ENCODE results near the gene EHD4.

- TF ChIP-seq, protein P1, sequence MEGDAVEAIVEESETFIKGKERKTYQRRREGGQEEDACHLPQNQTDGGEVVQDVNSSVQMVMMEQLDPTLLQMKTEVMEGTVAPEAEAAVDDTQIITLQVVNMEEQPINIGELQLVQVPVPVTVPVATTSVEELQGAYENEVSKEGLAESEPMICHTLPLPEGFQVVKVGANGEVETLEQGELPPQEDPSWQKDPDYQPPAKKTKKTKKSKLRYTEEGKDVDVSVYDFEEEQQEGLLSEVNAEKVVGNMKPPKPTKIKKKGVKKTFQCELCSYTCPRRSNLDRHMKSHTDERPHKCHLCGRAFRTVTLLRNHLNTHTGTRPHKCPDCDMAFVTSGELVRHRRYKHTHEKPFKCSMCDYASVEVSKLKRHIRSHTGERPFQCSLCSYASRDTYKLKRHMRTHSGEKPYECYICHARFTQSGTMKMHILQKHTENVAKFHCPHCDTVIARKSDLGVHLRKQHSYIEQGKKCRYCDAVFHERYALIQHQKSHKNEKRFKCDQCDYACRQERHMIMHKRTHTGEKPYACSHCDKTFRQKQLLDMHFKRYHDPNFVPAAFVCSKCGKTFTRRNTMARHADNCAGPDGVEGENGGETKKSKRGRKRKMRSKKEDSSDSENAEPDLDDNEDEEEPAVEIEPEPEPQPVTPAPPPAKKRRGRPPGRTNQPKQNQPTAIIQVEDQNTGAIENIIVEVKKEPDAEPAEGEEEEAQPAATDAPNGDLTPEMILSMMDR (conservative IDR thresholded peaks at IDR 0.05; ENCODE audit: low read length), result no peak
- TF ChIP-seq EZH2phosphoT487 (IDR thresholded peaks at IDR 0.05; ENCODE audit: borderline replicate concordance), result no peak
These were observed 23.1 kb upstream of the EHD4 start for GRCh38 chr15:41995476-41995855.

Data from Loucy (cell line).